Measurements from ENCODE around the gene ARHGAP12. TPM values are rescaled to one million over a fixed set of nuclear protein-coding genes. Genes with fewer than 3 reads are reported as not detected.

The ARHGAP12 gene
- total RNA-seq, 1 experiment from 2014 or later, result 62.3 TPM

DNA sequence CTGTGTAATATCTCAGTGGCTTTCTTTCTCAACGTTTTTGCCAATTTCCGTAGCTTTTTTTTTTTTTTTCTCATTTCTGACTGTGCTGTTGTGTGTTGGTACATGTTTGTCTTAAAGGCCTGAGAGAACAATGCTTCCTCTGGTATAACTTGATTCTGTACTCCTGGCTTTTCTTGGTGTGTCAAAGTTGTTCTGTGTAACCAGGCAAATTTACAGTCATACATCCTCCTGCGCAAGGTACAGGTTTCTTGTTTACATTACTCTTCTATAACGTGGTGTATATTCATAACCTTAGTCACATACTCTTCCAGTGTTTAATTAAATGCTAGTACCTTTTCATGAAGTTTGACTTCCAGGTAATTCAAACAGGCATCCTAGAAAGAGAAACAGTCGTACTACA, 8.3 kb upstream of the ARHGAP12 start:
- intact Hi-C loops (cut with micrococcal nuclease; ENCODE audit: unreplicated experiment), result loop anchor here (1.0 kb wide), 1 partner anchor 8 kb away; no protein-coding TSS in a partner anchor
- H3K36me3 ChIP-seq (ENCODE audit: control insufficient read depth, insufficient read depth, low read length), result no peaks in the 10 kb centered on the region
- no peaks in the 10 kb centered on the region for H3K27me3 ChIP-seq (replicated peaks; ENCODE audit: control insufficient read depth, insufficient read depth, low read length)
- Mint-ChIP-seq H3K4me3 (ENCODE audit: unreplicated experiment) (no peak overlapping the region), H3K36me3 (ENCODE audit: insufficient read depth, unreplicated experiment) (no peaks in the 10 kb centered on the region), H3K4me1 (ENCODE audit: low read depth, unreplicated experiment) (peaks cover 33% of the 10 kb centered on the region), H3K27me3 (ENCODE audit: insufficient read depth, unreplicated experiment) (no peaks in the 10 kb centered on the region), H3K9me3 (ENCODE audit: unreplicated experiment) (no peaks in the 10 kb centered on the region), H3K27ac (ENCODE audit: unreplicated experiment) (peak overlapping the region; percentile 66)
- BruUV-seq (replicated peaks), result no TSS peak
- H3K9me3 ChIP-seq, result no peaks in the 10 kb centered on the region
- DNase-seq, result no peak
- peaks cover 37% of the 10 kb centered on the region for H3K4me1 ChIP-seq
- POLR2A ChIA-PET, result no interaction called here
- no peak overlapping the region for H3K4me3 ChIP-seq (ENCODE audit: low read depth, low read length)
- TF ChIP-seq, protein P1, sequence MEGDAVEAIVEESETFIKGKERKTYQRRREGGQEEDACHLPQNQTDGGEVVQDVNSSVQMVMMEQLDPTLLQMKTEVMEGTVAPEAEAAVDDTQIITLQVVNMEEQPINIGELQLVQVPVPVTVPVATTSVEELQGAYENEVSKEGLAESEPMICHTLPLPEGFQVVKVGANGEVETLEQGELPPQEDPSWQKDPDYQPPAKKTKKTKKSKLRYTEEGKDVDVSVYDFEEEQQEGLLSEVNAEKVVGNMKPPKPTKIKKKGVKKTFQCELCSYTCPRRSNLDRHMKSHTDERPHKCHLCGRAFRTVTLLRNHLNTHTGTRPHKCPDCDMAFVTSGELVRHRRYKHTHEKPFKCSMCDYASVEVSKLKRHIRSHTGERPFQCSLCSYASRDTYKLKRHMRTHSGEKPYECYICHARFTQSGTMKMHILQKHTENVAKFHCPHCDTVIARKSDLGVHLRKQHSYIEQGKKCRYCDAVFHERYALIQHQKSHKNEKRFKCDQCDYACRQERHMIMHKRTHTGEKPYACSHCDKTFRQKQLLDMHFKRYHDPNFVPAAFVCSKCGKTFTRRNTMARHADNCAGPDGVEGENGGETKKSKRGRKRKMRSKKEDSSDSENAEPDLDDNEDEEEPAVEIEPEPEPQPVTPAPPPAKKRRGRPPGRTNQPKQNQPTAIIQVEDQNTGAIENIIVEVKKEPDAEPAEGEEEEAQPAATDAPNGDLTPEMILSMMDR (IDR thresholded peaks at IDR 0.05; ENCODE audit: insufficient read depth in 1 of 2, low read depth in 1 of 2, low read length in 1 of 2, severe bottlenecking in 1 of 2, unreplicated experiment in 1 of 2), result no peak
- CTCF ChIA-PET, result interaction anchor here (1.0 to 1.4 kb wide), 2 partner anchors 9 to 75 kb away, joined by 4 to 9 read pairs; no protein-coding TSS in a partner anchor

DNA sequence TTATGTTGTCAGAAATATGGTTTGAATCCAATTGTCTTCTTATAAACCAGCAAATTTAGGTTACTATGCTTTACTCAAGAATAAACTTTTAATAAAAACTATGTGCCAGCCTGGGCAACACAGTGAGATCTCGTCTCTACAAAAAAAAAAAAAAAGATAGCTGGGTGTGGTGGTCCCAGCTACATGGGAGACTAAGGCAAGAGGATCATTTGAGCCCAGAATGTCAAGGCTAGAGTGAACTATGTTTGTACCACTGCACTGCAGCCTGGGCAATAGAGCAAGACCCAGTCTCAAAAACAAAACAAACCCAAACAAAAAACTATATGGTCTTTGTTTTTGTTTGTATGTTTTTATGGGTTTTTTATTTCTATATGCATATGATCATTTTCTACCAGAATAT, 7.5 kb upstream of the ARHGAP12 start:
- no TSS peak for BruUV-seq (replicated peaks)
- Mint-ChIP-seq H3K4me1 (ENCODE audit: low read depth, unreplicated experiment) (peaks cover 28% of the 10 kb centered on the region), H3K4me3 (ENCODE audit: unreplicated experiment) (no peak overlapping the region), H3K36me3 (ENCODE audit: insufficient read depth, unreplicated experiment) (no peaks in the 10 kb centered on the region), H3K27ac (ENCODE audit: unreplicated experiment) (no peak overlapping the region), H3K27me3 (ENCODE audit: insufficient read depth, unreplicated experiment) (no peaks in the 10 kb centered on the region), H3K9me3 (ENCODE audit: unreplicated experiment) (no peaks in the 10 kb centered on the region)
- H3K4me1 ChIP-seq, result peaks cover 28% of the 10 kb centered on the region
- intact Hi-C loops (cut with micrococcal nuclease; ENCODE audit: unreplicated experiment), result no loop called here
- CTCF ChIA-PET, result interaction anchor here (0.7 to 1.4 kb wide), 3 partner anchors 8 to 74 kb away, joined by 3 to 9 read pairs (median 4); no protein-coding TSS in a partner anchor
- no peak for DNase-seq
- no peaks in the 10 kb centered on the region for H3K36me3 ChIP-seq (ENCODE audit: control insufficient read depth, insufficient read depth, low read length)
- TF ChIP-seq, protein P1 (IDR thresholded peaks at IDR 0.05; ENCODE audit: insufficient read depth in 1 of 2, low read depth in 1 of 2, low read length in 1 of 2, severe bottlenecking in 1 of 2, unreplicated experiment in 1 of 2), result no peak
- no peaks in the 10 kb centered on the region for H3K27me3 ChIP-seq (replicated peaks; ENCODE audit: control insufficient read depth, insufficient read depth, low read length)
- POLR2A ChIA-PET, result interaction anchor here (0.6 kb wide), 1 partner anchor 170 kb away, joined by 5 read pairs; no protein-coding TSS in a partner anchor
- no peak overlapping the region for H3K4me3 ChIP-seq (ENCODE audit: low read depth, low read length)
- no peaks in the 10 kb centered on the region for H3K9me3 ChIP-seq

DNA sequence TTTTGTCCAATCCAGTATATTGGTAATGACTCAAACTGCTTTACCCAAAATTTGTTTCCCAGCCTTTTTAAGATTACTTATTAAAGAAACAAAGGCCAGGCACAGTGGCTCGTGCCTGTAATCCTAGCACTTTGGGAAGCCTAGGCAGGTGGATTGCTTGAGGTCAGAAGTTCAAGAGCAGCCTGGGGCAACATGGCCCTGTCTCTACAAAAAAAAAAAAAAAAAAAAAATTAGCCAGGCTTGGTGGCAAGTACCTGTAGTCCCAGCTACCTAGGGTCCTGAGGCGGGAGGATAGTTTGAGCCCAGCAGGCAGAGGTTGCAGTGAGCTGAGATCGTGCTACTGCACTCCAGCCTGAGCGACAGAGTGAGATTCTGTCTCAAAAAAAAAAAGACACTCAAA, 7.0 kb upstream of the ARHGAP12 start:
- no TSS peak for BruUV-seq (replicated peaks)
- TF ChIP-seq, protein P1 (IDR thresholded peaks at IDR 0.05; ENCODE audit: insufficient read depth in 1 of 2, low read depth in 1 of 2, low read length in 1 of 2, severe bottlenecking in 1 of 2, unreplicated experiment in 1 of 2), result no peak
- Mint-ChIP-seq H3K4me3 (ENCODE audit: unreplicated experiment) (no peak overlapping the region), H3K27me3 (ENCODE audit: insufficient read depth, unreplicated experiment) (no peaks in the 10 kb centered on the region), H3K36me3 (ENCODE audit: insufficient read depth, unreplicated experiment) (no peaks in the 10 kb centered on the region), H3K4me1 (ENCODE audit: low read depth, unreplicated experiment) (peaks cover 27% of the 10 kb centered on the region), H3K9me3 (ENCODE audit: unreplicated experiment) (no peaks in the 10 kb centered on the region), H3K27ac (ENCODE audit: unreplicated experiment) (no peak overlapping the region)
- intact Hi-C loops (cut with micrococcal nuclease; ENCODE audit: unreplicated experiment), result no loop called here
- ChIA-PET POLR2A (interaction anchor here (0.6 kb wide), 2 partner anchors 71 to 171 kb away, joined by 5 to 6 read pairs; no protein-coding TSS in a partner anchor), CTCF (interaction anchor here (0.7 to 1.4 kb wide), 3 partner anchors 8 to 74 kb away, joined by 3 to 9 read pairs (median 4); no protein-coding TSS in a partner anchor)
- Histone ChIP-seq H3K27me3 (replicated peaks; ENCODE audit: control insufficient read depth, insufficient read depth, low read length) (no peaks in the 10 kb centered on the region), H3K4me1 (peaks cover 24% of the 10 kb centered on the region), H3K9me3 (no peaks in the 10 kb centered on the region), H3K4me3 (ENCODE audit: low read depth, low read length) (no peak overlapping the region), H3K36me3 (ENCODE audit: control insufficient read depth, insufficient read depth, low read length) (no peaks in the 10 kb centered on the region)
- DNase-seq, result no peak

All from Caco-2 (cell line).